Prostate gland (tissue), 2 donors: ENCODE results near the gene EIF5A.

Source experiments
- POLR2A ChIP-seq: fragments of 450-650 bp; IDR thresholded peaks from one replicate; pipeline ENCODE4 v1.6.1; 2016; ENCODE audit warnings: antibody characterized with exemption, mild to moderate bottlenecking
- TF ChIP-seq, protein P1 (sequence below), 4 experiments: fragments of 200-600 bp in 2 of 4; fragments of 450-650 bp in 2 of 4; sonication (generic) in 2 of 4; IDR thresholded peaks; 1 replicate in 3 of 4; 2 replicates in 1 of 4; pipeline ENCODE4 v1.5.1; 2016 to 2019; ENCODE audit warnings: antibody characterized with exemption in 4 of 4, mild to moderate bottlenecking in 2 of 4, moderate library complexity in 2 of 4

DNA sequence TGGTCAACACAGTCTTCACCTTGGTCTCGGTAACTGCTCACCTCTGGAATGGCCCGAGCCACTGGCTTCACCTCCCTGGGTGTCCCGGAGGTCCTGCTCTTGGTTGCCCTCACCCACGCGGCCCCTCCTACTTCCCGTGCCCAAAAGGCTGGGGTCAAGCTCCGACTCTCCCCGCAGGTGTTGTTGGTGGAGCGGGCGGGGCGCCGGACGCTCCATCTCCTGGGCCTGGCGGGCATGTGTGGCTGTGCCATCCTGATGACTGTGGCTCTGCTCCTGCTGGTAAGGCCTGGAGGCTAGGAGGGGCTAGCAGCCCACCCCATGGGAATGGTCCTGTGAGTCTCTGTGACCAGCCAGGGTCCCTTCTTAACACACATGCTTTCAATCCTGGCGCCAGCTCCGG lies 22.5 kb upstream of the EIF5A start:
- TF ChIP-seq POLR2A: no peak
- TF ChIP-seq, protein P1, sequence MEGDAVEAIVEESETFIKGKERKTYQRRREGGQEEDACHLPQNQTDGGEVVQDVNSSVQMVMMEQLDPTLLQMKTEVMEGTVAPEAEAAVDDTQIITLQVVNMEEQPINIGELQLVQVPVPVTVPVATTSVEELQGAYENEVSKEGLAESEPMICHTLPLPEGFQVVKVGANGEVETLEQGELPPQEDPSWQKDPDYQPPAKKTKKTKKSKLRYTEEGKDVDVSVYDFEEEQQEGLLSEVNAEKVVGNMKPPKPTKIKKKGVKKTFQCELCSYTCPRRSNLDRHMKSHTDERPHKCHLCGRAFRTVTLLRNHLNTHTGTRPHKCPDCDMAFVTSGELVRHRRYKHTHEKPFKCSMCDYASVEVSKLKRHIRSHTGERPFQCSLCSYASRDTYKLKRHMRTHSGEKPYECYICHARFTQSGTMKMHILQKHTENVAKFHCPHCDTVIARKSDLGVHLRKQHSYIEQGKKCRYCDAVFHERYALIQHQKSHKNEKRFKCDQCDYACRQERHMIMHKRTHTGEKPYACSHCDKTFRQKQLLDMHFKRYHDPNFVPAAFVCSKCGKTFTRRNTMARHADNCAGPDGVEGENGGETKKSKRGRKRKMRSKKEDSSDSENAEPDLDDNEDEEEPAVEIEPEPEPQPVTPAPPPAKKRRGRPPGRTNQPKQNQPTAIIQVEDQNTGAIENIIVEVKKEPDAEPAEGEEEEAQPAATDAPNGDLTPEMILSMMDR (IDR thresholded peaks at IDR 0.05): no peak
